Mesenchymal stem cell (in vitro differentiated cells and primary cell): ENCODE data around the gene CHST15.

Experiments used
- DNase-seq: peaks from one replicate; pipeline ENCODE4 v3.0.0-alpha.2; 2013
- H2AFZ ChIP-seq: one replicate; pipeline ENCODE4 v1.6.1; 2013; ENCODE audit warnings: low read depth, mild to moderate bottlenecking, control low read depth, inconsistent platforms, low read length, moderate library complexity
- H2AK5ac ChIP-seq: 2 replicates; pipeline ENCODE4 v1.6.1; 2013; ENCODE audit warnings: low read length, moderate library complexity, mild to moderate bottlenecking, inconsistent platforms; ENCODE audit not compliant: severe bottlenecking
- H2BK120ac ChIP-seq: one replicate; pipeline ENCODE4 v1.6.1; 2013; ENCODE audit warnings: low read depth, mild to moderate bottlenecking, inconsistent platforms, low read length, moderate library complexity
- H2BK12ac ChIP-seq, 2 experiments: one replicate each; pipeline ENCODE4 v1.6.1; 2013; ENCODE audit warnings: inconsistent platforms in 2 of 2, low read length in 2 of 2, mild to moderate bottlenecking in 2 of 2, moderate library complexity in 2 of 2, control low read depth in 1 of 2
- H2BK15ac ChIP-seq: one replicate; pipeline ENCODE4 v1.6.1; 2013; ENCODE audit warnings: mild to moderate bottlenecking, low read depth, inconsistent platforms; ENCODE audit not compliant: poor library complexity, severe bottlenecking
- H2BK5ac ChIP-seq: 2 replicates; pipeline ENCODE4 v1.6.1; 2013; ENCODE audit warnings: low read depth, mild to moderate bottlenecking, low read length, control low read depth, inconsistent platforms; ENCODE audit not compliant: poor library complexity, severe bottlenecking
- H3K14ac ChIP-seq, 2 experiments: one replicate each; pipeline ENCODE4 v1.6.1; 2013; ENCODE audit warnings: inconsistent platforms in 2 of 2, low read length in 2 of 2, control low read depth in 1 of 2, mild to moderate bottlenecking in 1 of 2, moderate library complexity in 1 of 2
- H3K18ac ChIP-seq, 2 experiments: one replicate each; pipeline ENCODE4 v1.6.1; 2013; ENCODE audit warnings: inconsistent platforms in 2 of 2, low read length in 2 of 2, control low read depth in 1 of 2, low read depth in 1 of 2, mild to moderate bottlenecking in 1 of 2
- H3K23ac ChIP-seq, 2 experiments: one replicate each; pipeline ENCODE4 v1.6.1; 2013; ENCODE audit warnings: inconsistent platforms in 2 of 2, low read length in 2 of 2, mild to moderate bottlenecking in 2 of 2, moderate library complexity in 2 of 2, control low read depth in 1 of 2
- H3K27ac ChIP-seq: 2 replicates; pipeline ENCODE4 v1.5.1; 2013; ENCODE audit warnings: mild to moderate bottlenecking, moderate library complexity, low read length, control low read depth, inconsistent platforms; ENCODE audit not compliant: poor library complexity, severe bottlenecking
- H3K27me3 ChIP-seq, 2 experiments: 2 replicates each; pipeline versions ENCODE4 v1.6.1 to v1.7.0; 2013; ENCODE audit warnings: low read length in 2 of 2, mild to moderate bottlenecking in 2 of 2, moderate library complexity in 2 of 2, control low read depth in 1 of 2, inconsistent platforms in 1 of 2; ENCODE audit not compliant: control insufficient read depth in 1 of 2, insufficient read depth in 1 of 2
- H3K36me3 ChIP-seq, 2 experiments: 2 replicates each; pipeline versions ENCODE4 v1.6.1 to v1.7.0; 2013; ENCODE audit warnings: low read length in 2 of 2, control low read depth in 1 of 2, inconsistent platforms in 1 of 2, low read depth in 1 of 2, mild to moderate bottlenecking in 1 of 2; ENCODE audit not compliant: insufficient read depth in 2 of 2, control insufficient read depth in 1 of 2
- H3K4ac ChIP-seq, 2 experiments: one replicate each; pipeline ENCODE4 v1.6.1; 2013; ENCODE audit warnings: inconsistent platforms in 2 of 2, low read length in 2 of 2, mild to moderate bottlenecking in 2 of 2, moderate library complexity in 2 of 2, control low read depth in 1 of 2, low read depth in 1 of 2
- H3K4me1 ChIP-seq: 2 replicates; pipeline ENCODE4 v1.6.1; 2013; ENCODE audit warnings: low read depth, low read length, control low read depth; ENCODE audit not compliant: control insufficient read depth, insufficient read depth
- H3K4me2 ChIP-seq: 2 replicates; pipeline ENCODE4 v1.6.1; 2013; ENCODE audit warnings: low read length, mild to moderate bottlenecking, inconsistent platforms; ENCODE audit not compliant: poor library complexity, severe bottlenecking
- H3K4me3 ChIP-seq, 2 experiments: 2 replicates each; pipeline versions ENCODE4 v1.5.1 to v1.7.0; 2013; ENCODE audit warnings: low read length in 2 of 2, mild to moderate bottlenecking in 2 of 2, control low read depth in 1 of 2, low read depth in 1 of 2; ENCODE audit not compliant: insufficient read depth in 1 of 2
- H3K79me1 ChIP-seq: replicated peaks from 2 replicates; pipeline ENCODE4 v1.6.1; 2013; ENCODE audit warnings: mild to moderate bottlenecking, control low read depth, low read length, inconsistent platforms; ENCODE audit not compliant: poor library complexity, severe bottlenecking
- H3K9ac ChIP-seq: 2 replicates; pipeline ENCODE4 v1.7.0; 2013; ENCODE audit warnings: mild to moderate bottlenecking, low read length, moderate library complexity
- H3K9me3 ChIP-seq: 2 replicates; pipeline ENCODE4 v1.7.0; 2013; ENCODE audit warnings: mild to moderate bottlenecking, low read length; ENCODE audit not compliant: control insufficient read depth
- H4K8ac ChIP-seq: one replicate; pipeline ENCODE4 v1.6.1; 2013; ENCODE audit warnings: inconsistent platforms, mild to moderate bottlenecking, low read length, moderate library complexity
- H4K91ac ChIP-seq: one replicate; pipeline ENCODE4 v1.6.1; 2013; ENCODE audit warnings: mild to moderate bottlenecking, low read length, inconsistent platforms
- WGBS: methylation state at CpG from one replicate; pipeline ENCODE4 v1.1.7; 2013; ENCODE audit warnings: mixed read lengths; 5-methylcytosine and 5-hydroxymethylcytosine counted together

The CHST15 gene

GRCh38 chr10:124088915-124089314 lies 4.5 kb downstream of the CHST15 start:
- Histone ChIP-seq H2BK15ac (no peak overlapping the region), H3K9me3 (no peaks in the 10 kb centered on the region), H3K4me1 (peaks cover 39% of the 10 kb centered on the region), H2BK120ac (no peak overlapping the region), H3K14ac (no peak overlapping the region), H2AK5ac (no peak overlapping the region), H3K4me3 (no peak overlapping the region), H3K36me3 (peaks cover 0 to 18% of the 10 kb centered on the region in 2 experiments), H2BK12ac (no peak overlapping the region), H2BK5ac (no peak overlapping the region), H3K4ac (no peak overlapping the region), H3K23ac (no peak overlapping the region), H4K91ac (no peak overlapping the region), H3K4me2 (no peak overlapping the region), H2AFZ (no peak overlapping the region), H3K9ac (no peak overlapping the region), H3K18ac (no peak overlapping the region), H3K79me1 (peaks cover 26% of the 10 kb centered on the region), H3K27me3 (no peaks in the 10 kb centered on the region), H3K27ac (no peak overlapping the region), H4K8ac (no peak overlapping the region)
- WGBS, result 81% methylated on average over 2 of the region's 2 CpGs
- no peak for DNase-seq

- H3K9ac ChIP-seq, result no peak overlapping the region
- H2BK15ac ChIP-seq, result no peak overlapping the region
- no peak overlapping the region for H2BK5ac ChIP-seq
- no peak overlapping the region for H3K23ac ChIP-seq
- DNase-seq, result no peak
- H3K79me1 ChIP-seq, result peaks cover 29% of the 10 kb centered on the region
- no peak overlapping the region for H3K18ac ChIP-seq
- H4K8ac ChIP-seq, result no peak overlapping the region
- no peak overlapping the region for H3K4me3 ChIP-seq
- peak overlapping the region in 1 of 2 experiments; percentile 6 for H2BK12ac ChIP-seq
- peaks cover 0 to 19% of the 10 kb centered on the region in 2 experiments for H3K36me3 ChIP-seq
- H4K91ac ChIP-seq, result no peak overlapping the region
- H3K27me3 ChIP-seq, result no peaks in the 10 kb centered on the region
- H3K4me1 ChIP-seq, result peaks cover 38% of the 10 kb centered on the region
- H3K14ac ChIP-seq, result peak overlapping the region in 1 of 2 experiments; percentile 9
- no peak overlapping the region for H3K4ac ChIP-seq
- H3K9me3 ChIP-seq, result no peaks in the 10 kb centered on the region
- H2AK5ac ChIP-seq, result no peak overlapping the region
- 89% methylated on average over 27 of the region's 27 CpGs for WGBS
- H3K27ac ChIP-seq, result no peak overlapping the region
- peak overlapping the region; percentile 6 for H3K4me2 ChIP-seq
- H2AFZ ChIP-seq, result no peak overlapping the region
- no peak overlapping the region for H2BK120ac ChIP-seq
These were observed 5.4 kb downstream of the CHST15 start for GRCh38 chr10:124087672-124088634.

DNA sequence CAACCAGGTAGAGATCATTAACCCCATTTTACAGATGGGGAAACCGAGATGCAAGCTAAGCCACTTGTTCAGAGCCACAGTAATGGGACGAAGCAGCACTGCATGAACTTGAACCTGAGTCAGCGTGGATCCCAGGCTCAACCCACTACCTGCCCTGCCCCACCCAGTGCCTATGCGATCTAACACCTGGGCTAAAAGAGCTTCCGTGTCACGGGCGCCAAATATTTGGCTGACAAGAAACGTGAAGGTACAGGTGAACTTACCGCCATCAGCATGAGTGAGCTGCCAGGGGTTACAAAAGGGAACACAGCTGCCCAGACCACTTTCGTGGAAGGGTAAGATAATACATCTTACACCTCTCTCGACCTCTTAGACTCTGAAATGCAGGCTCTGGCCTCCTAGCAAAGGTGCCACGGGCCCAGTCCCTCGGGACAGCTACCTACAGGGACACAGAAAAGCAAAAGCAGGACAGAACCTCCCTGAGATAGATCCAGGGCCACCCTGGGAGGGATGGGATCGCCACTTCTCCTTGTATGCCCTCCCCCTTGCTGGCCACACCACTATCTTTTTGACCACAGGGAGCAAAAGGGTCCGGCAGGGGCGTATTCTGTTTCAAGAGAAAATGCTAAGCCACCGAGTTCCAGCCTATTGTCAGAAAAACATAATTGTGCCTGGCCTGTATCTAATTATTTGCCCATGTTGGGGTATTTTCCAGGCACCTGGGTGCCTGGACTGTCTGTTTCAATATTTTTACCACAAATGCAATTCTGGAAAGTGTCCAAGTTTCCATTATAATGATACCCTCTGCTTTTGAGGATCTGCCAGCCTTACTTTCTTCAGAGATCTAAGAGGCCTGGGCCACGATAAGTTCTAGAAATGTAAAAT lies 6.4 kb downstream of the CHST15 start:
- Histone ChIP-seq H3K23ac (no peak overlapping the region), H3K36me3 (peaks cover 0 to 19% of the 10 kb centered on the region in 2 experiments), H2BK12ac (no peak overlapping the region), H4K91ac (no peak overlapping the region), H4K8ac (no peak overlapping the region), H3K4me2 (no peak overlapping the region), H3K9ac (no peak overlapping the region), H3K4ac (no peak overlapping the region), H3K4me1 (peaks cover 37% of the 10 kb centered on the region), H2AK5ac (no peak overlapping the region), H3K27me3 (no peaks in the 10 kb centered on the region), H3K27ac (no peak overlapping the region), H3K9me3 (no peaks in the 10 kb centered on the region), H3K18ac (no peak overlapping the region), H3K79me1 (peaks cover 35% of the 10 kb centered on the region), H2AFZ (no peak overlapping the region), H2BK15ac (no peak overlapping the region), H2BK120ac (no peak overlapping the region), H2BK5ac (no peak overlapping the region), H3K14ac (no peak overlapping the region), H3K4me3 (no peak overlapping the region)
- no peak for DNase-seq
- WGBS, result 92% methylated on average over 18 of the region's 18 CpGs
